COR-L47 (cell line): ENCODE measurements around the gene IL20RB.
"Not testable (repeated sequence)": the region's sequence is repeated elsewhere in the genome, so short reads cannot be mapped to it uniquely, and the experiment has no call there.

ENCODE experiments used
- DNase-seq: peaks from one replicate; lab custom pipeline; 2025; lab: John Stamatoyannopoulos, UW

IL20RB gene

DNA sequence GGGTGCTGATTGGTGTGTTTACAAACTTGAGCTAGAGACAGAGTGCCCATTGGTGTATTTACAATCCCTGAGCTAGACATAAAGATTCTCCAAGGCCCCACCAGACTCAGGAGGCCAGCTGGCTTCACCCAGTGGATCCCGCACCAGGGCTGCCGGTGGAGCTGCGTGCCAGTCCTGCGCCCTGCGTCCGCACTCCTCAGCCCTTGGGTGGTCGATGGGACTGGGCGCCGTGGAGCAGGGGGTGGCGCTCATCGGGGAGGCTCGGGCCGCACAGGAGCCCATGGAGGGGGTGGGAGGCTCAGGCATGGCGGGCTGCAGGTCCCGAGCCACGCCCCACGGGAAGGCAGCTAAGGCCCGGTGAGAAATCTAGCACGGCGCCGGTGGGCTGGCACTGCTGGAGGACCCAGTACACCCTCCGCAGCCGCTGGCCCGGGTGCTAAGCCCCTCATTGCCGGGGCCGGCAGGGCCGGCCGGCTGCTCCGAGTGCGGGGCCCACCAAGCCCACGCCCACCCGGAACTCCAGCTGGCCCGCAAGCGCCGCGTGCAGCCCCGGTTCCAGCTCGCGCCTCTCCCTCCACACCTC, 29.7 kb downstream of the IL20RB start:
- not testable (repeated sequence) for DNase-seq

DNA sequence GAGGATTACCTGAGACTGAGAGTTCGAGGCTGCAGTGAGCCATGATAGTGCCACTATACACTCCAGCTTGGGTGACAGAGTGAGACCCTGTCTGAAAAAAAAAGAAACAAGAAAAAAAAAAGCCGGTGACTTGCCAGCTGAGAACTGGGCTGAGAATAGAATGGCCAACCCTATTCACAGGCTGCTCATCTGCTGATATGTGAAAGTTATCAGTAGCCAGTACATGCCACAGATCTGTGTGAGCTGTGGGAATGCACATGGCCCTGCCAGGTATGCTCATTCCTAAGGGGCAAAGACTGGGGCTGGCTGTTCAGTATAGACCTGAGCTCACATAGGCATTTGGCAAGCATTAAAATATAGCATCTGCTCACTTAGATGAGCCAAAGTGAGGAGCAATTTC, 30.9 kb downstream of the IL20RB start:
- DNase-seq: no peak

DNA sequence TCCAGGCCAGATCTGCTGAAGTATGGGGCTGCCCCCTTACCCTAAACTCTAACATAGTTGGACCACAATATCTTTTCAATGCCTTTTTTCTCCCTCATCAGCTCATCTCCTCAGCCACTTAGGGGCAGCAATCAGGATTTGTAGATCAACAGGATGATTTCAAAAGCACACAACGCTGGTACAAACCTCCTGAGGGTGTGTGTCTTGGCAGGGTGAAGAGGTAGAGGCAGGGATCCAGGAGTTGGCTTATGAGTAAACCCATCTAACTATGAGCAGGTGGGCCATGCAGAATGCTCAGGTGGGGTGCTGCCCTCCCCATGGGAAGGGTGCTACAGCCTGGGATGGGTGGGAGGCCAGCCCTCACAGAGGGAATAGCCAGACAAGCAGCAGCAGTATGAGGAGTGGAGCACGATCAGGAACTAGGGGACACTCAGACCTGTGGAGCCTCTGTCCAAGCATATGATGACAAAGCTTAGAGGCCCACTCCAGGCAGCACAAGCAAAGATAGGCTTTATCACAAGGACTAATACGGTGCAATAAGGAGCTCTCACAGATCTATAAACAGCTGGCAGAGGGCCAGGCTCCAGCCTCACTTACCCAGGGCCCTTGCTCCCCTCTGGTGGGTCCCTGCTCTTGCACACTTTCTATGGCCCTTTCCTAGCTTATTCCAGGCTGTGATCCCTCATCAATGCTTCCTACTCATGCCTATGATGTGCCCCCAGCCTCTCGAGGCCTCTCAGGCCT, 32.2 kb downstream of the IL20RB start:
- no peak for DNase-seq

DNA sequence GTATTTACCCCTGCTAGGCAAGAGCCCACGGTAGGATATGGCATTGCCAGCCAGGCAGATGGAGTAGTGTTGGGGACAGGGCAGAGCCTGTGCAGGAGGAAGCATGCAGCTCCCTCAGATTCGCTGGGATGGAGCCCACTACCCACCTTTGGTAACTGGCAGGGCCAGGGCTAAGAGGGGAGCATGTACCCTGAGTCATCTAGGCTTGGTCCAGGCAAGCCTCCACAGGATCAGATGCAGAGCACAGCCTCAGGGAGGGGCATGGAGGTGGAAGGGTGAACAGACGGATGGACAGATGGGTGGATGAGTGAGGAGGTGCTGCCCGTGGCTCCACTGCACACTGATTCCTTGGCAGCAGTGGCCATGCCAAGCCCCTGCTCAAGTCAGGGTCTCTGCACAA, 33.0 kb downstream of the IL20RB start:
- DNase-seq: no peak

DNA sequence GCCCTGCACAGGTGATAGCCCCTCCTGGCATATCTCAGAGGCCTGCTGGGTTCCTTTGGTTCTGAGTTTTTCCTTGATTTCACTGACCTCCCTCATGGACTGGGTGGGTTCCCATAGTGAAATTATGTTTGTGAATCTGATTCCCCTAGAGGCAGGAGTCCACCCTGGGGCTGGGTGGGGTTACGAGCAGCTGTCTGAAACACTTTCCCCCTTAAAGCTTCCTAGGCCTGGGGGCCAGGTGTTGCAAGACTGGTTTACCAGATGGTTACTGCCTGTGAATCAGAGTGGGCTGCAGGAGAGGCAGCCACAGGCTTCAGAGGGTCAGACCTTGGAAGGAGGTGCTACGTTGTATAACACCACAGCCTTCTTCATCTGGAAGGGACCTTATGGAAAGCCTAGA, 34.3 kb downstream of the IL20RB start:
- no peak for DNase-seq

DNA sequence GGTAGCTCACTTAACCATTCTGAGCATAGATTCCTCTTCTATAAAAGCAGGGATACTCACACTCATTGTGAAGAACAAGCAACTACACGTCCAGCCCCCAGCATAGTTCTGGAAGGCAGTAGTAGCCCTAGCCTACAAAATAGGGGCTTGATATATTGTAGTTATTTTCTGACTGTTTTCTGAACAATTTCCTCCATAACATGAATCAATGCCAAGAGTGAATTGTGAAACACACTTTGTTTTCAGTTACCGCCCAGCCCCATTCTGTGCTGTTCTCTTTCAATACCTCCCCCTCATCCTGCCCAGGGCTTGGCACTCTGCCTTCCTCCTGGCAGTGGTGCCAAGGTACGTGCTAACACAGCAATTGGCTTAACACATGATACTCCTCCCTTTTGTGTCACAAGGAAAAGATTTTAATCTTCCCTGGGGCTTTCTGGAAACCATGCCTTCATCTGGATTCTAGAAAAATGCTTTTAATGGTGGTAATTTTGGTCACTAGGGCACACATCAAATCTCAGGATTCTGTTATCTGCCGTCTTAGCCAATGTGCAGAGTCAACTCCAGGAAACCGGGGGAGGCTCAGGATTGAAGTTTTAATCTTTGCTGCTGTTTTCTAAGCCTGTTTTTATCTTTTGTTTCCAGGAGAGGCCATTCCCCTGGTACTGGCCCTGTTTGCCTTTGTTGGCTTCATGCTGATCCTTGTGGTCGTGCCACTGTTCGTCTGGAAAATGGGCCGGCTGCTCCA, 37.2 kb downstream of the IL20RB start:
- peak; percentile 65 for DNase-seq

DNA sequence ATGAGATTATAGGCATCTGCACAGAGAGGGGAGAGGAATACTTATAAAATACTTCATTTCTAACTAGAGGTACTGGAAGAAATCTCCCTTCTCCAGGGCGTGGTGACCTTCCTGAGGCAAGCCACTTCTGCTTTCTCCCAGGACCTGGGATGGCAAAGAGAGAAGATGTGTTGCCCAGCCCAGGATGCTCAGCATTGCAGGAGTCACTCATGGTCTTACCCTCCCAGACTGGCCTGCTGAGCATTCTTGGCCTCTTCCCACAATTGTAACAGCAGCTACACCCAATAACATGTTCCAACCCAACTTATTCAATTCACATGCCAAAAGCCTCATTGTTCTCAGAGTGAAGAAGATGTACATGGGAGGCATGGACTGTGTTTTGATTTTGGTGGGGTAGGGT, 37.9 kb downstream of the IL20RB start:
- no peak for DNase-seq

DNA sequence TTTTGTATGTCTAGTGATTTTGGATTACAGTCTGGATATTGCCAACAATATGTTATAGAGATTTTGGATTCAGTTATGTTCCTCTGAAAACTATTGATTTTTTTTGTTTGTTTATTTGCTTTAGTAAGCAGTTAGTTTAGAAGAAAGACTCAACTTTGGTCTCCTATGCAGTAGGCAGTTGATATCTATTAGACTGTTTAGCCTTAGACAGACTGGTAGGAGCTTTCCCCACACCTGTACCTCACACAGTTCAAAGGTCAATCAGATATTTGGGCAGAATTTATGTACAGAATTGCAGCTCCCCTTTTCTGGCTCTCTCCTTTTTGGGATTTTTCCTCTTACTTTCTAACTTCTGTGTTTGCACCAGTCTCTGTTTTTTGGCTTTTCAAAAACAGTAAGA, 42.3 kb downstream of the IL20RB start:
- DNase-seq: no peak

DNA sequence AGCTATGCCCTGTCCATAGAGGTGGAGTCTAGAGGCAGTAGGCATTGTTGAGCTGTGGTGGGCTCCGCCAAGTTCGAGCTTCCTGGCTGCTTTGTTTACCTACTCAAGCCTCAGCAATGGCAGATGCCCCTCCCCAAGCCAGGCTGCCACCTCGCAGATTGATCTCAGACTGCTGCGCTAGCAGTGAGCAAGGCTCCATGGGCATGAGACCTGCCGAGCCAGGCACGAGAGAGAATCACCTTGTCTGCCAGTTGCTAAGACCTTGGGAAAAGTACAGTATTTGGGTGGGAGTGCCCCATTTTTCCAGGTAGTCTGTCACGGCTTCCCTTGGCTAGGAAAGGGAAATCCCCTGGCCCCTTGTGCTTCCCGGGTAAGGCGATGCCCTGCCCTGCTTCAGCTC, 49.6 kb downstream of the IL20RB start:
- DNase-seq: not testable (repeated sequence)

DNA sequence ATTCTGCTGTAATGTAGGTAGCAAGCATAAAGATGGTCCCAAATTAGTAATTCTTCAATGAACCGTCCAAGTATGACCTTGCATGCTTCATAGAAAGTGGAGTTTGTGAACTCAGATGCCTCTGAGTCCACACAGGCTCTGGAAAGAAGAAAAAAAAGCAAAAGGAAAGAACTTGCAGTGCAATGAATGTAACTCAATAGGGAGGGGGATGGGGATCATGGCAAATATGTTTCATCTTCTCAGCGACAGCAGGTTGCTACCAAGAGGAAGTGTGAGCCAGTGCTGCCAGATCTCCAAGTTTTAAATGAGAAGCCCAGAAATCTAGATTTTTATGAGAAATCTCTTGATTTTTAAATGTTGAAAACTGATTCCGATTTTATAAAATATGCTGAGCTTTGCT, 50.3 kb downstream of the IL20RB start:
- no peak for DNase-seq

DNA sequence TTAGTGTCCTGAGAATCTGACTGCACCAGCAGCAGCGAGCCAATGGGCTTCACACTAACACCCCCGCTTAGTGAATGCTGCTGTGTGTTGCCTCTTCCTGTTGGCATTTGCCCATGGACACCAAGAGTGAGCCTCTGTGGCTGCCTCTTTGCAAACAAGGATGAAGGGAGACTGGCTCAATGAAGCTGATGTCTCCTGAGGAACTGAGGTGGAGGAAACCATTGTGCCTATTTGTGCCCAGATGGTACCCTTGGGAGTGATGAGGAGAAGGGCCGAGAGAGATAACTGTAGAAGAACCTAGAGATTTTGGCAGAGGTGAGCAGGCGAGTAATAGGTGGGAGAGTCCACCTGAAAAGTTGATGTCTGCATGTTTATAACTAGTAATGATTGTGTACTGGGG, 51.2 kb downstream of the IL20RB start:
- no peak for DNase-seq

DNA sequence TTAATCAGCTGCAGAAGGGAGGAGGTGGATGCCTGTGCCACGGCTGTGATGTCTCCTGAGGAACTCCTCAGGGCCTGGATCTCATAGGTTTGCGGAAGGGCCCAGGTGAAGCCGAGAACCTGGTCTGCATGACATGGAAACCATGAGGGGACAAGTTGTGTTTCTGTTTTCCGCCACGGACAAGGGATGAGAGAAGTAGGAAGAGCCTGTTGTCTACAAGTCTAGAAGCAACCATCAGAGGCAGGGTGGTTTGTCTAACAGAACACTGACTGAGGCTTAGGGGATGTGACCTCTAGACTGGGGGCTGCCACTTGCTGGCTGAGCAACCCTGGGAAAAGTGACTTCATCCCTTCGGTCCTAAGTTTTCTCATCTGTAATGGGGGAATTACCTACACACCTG, 52.4 kb downstream of the IL20RB start:
- DNase-seq: no peak

DNA sequence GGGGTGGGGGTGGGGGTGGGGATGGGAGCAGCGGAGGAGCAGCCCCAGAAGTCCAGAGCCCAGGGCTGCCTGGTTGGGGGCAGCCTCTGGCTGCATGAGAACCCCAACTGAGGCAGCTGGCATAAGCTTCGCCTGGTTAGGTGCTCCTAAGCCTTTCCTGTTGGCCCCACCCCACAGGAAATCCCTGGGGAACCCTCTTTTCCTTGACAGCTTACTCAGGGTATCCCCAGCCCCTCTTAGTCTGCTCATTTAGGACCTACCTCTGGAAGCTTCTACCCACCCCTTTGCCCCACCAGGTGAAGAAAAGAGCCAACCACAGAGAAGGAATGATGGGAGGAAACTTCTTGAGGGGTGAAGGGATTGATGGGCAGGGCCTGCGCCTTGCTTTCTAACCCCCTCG, 53.4 kb downstream of the IL20RB start:
- no peak for DNase-seq

DNA sequence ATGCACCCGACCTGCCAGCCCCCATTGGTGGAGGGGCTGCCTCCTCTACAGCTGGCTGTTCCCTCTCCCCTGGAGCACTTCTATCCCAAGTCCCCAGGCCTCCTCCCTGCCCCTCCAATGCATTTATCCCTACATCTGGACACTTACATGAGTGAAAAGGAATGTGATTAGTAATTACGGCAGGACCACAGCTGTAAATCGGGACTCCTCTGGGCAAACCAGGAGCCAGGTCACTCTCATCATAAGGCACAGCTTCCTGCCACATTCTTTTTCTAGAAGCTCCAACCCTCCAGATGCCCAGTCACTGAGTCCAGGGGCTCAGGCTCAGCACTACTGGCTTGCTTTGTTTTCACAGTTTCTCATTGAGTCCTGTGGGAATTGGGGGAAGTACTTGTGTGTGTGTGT, 54.3 kb downstream of the IL20RB start:
- no peak for DNase-seq

DNA sequence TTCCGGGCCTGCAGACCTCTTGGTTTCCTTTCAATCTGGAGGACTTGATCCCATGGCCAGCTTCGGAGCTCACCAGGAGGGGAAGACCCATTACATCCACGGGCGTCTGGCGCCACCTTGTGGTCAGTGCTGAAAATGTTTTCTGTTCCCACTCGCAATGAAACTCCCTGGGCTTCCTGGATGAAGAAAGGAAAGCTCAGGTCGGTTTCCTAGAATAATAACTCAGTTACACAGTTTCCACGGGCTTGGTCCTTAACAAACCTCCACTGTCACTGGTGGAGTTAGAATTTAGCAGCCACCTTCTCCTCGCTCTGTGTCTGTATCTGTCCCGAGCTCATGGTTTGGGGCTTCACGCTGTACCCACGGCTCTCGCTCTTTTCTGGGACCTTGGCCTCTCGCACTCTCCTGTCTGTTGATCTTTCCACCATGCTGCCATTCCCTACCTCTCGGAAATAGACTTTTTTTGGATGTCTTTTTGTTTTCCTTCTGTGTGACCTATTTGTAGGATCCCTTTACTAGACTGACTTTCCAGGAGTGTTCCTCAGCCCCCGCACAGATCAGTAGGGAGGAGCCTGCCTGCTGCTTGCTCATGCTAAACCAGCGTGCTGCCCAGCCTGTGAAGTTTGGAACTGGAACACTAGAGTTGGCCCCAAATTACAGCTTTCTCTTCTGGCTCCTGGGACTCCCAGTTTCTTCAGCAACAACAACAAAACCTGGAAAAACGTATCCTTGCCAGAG, 56.3 kb downstream of the IL20RB start:
- peak; percentile 89 for DNase-seq

DNA sequence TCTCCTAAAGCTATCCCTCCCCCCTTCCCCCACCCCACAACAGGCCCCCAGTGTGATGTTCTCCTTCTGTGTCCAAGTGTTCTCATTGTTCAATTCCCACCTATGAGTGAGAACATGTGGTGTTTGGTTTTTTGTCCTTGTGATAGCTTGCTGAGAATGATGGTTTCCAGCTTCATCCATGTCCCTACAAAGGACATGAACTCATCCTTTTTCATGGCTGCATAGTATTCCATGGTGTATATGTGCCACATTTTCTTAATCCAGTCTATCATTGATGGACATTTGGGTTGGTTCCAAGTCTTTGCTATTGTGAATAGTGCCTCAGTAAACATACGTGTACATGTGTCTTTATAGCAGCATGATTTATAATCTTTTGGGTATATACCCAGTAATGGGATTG, 59.5 kb downstream of the IL20RB start:
- not testable (repeated sequence) for DNase-seq

DNA sequence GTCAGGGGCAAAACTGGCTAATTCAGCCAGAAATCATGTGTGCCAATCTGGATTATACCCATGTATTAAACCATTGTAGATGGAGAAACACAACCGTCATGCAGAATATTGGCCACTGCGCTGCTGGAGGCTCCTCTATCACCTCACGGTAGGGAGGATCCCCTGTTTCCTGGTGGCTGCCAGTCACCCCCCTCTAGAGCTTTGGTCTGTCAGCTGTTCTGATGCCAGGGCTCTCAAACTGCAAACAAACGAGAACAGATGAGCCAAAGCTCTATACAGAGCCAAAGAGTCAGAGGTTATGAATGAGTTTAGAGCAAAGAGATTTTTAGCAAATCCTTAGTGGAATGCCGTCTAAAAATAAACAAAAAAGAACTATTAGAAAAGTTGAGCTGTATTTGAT, 62.5 kb downstream of the IL20RB start:
- no peak for DNase-seq

DNA sequence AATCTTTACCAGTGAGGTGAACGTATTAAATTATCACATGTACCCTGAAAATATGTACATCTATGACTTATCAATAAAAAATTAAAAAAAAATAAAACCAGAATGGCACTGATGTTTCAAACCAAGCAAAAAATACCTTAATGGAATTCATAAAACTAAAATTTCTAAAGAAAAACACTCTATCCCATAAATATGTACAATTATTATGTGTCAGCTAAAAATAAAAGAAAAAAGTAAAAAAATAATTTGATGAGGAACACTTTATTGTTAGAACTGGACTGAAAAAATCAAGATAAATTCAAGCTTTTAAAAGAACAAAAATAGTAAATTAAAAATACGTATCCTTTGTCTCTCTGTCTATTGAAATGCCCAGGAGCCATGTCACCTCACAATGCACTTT, 63.1 kb downstream of the IL20RB start:
- no peak for DNase-seq

DNA sequence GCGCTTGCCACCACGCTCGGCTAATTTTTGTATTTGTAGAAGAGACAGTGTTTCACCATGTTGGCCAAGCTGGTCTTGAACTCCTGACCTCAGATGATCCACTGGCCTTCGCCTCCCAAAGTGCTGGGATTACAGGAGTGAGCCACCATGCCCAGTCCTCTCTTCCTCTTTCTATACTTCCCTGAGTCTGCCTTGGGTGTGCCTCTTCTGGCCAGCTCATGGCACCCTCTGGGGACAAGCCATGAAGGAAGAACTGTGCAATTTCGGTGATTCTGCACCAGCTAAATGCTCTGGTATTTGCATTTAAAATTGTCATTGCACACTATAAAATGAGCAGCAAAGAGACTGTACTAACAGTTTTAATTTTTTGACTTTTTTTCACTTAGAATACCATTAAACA, 66.6 kb downstream of the IL20RB start:
- DNase-seq: no peak

DNA sequence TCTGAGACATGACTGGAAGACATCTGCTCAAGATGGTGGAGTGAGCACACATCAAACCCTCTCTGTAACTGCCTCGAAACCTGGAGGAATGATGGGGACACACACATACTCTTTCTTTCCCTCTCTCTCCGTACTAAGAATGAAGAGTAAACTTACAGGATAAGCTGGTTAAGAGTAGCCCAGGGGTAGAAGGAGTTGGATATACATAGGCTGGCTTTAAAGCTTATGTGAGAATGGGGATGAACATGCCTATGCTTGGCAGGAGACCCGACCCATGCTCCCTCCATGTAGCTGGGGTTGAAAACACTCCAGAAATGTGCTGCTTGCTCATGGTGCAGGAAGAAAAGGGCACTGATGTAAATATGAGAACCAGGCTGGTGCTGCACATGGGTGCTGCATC, 68.9 kb downstream of the IL20RB start:
- no peak for DNase-seq

DNA sequence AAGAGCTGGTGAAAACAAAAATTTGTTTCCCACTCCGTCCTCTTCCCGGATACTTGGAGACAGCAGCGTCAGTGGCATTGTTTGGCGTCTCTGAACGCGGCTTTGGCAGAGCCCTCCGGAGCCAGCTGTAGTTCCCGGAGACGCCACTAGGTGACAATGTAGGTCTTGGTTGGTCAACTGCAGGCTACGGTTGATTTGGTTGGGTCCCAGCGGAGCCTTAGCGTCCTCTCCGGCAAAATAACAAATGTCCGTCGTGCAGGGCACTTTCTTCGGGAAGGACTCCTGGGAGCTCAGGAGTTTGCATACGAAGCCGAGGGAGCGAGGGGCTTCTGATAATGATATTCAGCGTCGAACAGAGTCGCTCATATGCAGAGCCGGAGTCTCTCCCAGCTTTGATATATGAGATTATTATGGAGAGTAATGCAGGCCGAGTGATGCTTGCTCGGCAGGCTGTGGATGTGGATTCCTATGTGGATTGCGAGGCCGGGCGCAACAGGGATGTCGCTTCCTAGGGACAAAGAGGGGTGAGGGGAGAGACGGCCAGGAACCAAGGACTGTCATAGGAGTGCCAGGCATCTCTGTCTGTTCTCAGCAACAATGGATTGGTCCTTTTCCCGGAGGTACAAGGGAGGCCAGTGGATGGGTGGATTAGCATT, 74.8 kb downstream of the IL20RB start:
- peak; percentile 86 for DNase-seq

DNA sequence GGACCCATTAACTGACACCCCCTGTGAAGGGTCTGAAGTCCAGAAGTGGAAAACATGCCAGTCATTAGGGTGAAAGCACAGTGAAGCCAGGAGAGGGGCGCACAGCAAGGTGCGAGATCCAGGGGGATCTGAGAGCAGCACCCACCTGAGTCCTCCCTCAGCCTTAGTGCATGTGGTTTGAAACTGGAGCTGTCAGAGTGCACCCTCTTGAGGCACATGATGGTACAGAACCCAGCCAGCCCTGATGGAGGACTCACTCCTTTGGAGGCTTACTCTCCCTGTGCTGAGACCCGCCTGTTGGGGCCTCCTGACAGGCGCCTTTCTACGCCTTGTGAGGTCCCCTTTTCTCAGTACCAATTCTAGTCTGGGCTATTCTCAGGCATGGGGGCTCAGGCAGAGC, 77.8 kb downstream of the IL20RB start:
- peak; percentile 10 for DNase-seq
